Neutrophil (primary cell): ENCODE results near the gene LLPH.

Source experiments
- H3K27ac ChIP-seq: fragments of 200-600 bp; sonication (generic); 2 replicates; pipeline ENCODE4 v1.5.1; 2016; ENCODE audit warnings: mild to moderate bottlenecking, moderate library complexity
- H3K27me3 ChIP-seq: fragments of 200-600 bp; sonication (generic); 2 replicates; pipeline ENCODE4 v1.6.0; 2016; ENCODE audit warnings: mild to moderate bottlenecking
- H3K36me3 ChIP-seq: fragments of 200-600 bp; sonication (generic); 2 replicates; pipeline ENCODE4 v1.5.1; 2017
- H3K4me1 ChIP-seq, 2 experiments: fragments of 200-600 bp in 1 of 2; sonication (generic) in 1 of 2; 1 replicate in 1 of 2; 2 replicates in 1 of 2; pipeline versions ENCODE4 v1.5.1 to v1.6.1; 2013 to 2016; ENCODE audit warnings: low read depth in 1 of 2, low read length in 1 of 2, mild to moderate bottlenecking in 1 of 2, moderate library complexity in 1 of 2; ENCODE audit not compliant: control insufficient read depth in 1 of 2, insufficient read depth in 1 of 2
- H3K4me3 ChIP-seq, 2 experiments: fragments of 200-600 bp in 1 of 2; sonication (generic) in 1 of 2; 1 replicate in 1 of 2; 2 replicates in 1 of 2; pipeline ENCODE4 v1.5.1; 2013 to 2016; ENCODE audit warnings: low read depth in 1 of 2, low read length in 1 of 2, mild to moderate bottlenecking in 1 of 2, moderate library complexity in 1 of 2
- H3K9me3 ChIP-seq: fragments of 200-600 bp; sonication (generic); 2 replicates; pipeline ENCODE4 v1.5.1; 2016
- CTCF ChIP-seq: fragments of 200-600 bp; sonication (generic); IDR thresholded peaks from 2 replicates; pipeline ENCODE4 v1.5.1; 2016; ENCODE audit warnings: antibody characterized with exemption

The LLPH gene

DNA sequence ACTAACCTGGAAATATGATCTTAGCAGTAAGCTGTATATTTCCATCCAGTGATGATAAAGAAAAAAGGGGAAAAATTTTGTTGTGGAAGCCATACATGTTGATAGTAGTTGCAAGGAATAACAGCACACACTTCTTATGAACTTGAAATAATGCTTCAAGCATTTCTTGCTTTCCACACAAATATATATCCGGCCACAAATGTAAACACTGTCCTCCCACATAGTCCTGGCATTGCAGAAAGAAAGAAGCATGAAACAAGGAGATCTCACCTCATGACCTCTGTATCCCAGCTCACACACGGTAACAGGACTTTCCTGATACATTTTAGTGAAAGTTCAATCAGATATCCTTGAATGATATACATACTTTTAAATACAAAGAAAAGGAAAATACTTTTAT, 56.0 kb downstream of the LLPH start:
- Histone ChIP-seq H3K27me3 (no peaks in the 10 kb centered on the region), H3K36me3 (no peaks in the 10 kb centered on the region), H3K4me1 (no peaks in the 10 kb centered on the region), H3K4me3 (no peak overlapping the region), H3K27ac (no peak overlapping the region), H3K9me3 (no peaks in the 10 kb centered on the region)
- no peak for TF ChIP-seq CTCF

DNA sequence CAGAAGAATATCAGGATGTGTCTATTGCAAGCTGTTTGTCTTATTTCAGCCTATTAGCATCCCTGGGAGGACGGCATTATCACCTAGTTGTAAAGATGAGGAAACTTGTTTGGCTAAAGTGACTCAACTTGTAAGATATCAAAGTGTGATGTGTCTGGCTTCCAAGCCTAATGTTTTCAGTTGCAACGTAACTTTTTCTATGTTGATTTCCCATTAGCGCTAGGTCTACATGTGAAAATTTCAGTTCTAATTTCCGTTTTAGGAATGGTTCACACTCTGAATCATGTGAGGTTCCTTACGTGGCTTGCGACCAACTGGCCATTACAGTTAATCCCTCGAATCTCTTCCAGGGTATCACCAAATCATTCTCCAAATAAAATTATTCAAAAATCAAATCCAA, 58.0 kb downstream of the LLPH start:
- Histone ChIP-seq H3K27ac (peak overlapping the region; percentile 24), H3K27me3 (no peaks in the 10 kb centered on the region), H3K4me3 (no peak overlapping the region), H3K36me3 (no peaks in the 10 kb centered on the region), H3K4me1 (no peaks in the 10 kb centered on the region), H3K9me3 (no peaks in the 10 kb centered on the region)
- TF ChIP-seq CTCF, result no peak

GRCh38 chr12:66072135-66072534, 58.4 kb downstream of the LLPH start:
- TF ChIP-seq CTCF, result no peak
- no peak overlapping the region for H3K4me3 ChIP-seq
- peak overlapping the region; percentile 24 for H3K27ac ChIP-seq
- no peaks in the 10 kb centered on the region for H3K4me1 ChIP-seq
- no peaks in the 10 kb centered on the region for H3K9me3 ChIP-seq
- H3K27me3 ChIP-seq, result no peaks in the 10 kb centered on the region
- no peaks in the 10 kb centered on the region for H3K36me3 ChIP-seq

DNA sequence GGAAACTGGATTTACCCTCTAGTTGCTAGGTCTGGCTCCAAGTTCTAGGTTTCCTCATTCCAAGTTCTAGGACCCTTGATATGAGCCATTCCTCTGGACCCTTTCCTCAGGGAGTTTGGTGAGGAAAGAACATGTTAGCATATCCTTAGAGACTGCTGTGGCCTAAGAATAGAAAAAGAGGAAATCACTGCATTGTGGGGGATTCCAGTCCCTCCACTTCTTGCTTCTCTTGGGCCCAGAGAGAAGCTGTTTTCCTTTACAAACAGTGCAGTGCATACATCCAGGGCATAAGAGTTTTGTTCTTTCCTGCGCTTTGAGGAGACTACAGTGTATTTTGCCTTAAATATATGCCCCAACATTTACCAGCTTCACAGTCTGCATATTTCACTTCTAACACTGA, 59.0 kb downstream of the LLPH start:
- Histone ChIP-seq H3K36me3 (no peaks in the 10 kb centered on the region), H3K4me1 (peaks cover 0 to 2% of the 10 kb centered on the region in 2 experiments), H3K27me3 (no peaks in the 10 kb centered on the region), H3K4me3 (no peak overlapping the region), H3K27ac (no peak overlapping the region), H3K9me3 (no peaks in the 10 kb centered on the region)
- no peak for TF ChIP-seq CTCF

GRCh38 chr12:66070378-66071120, 60.0 kb downstream of the LLPH start:
- Histone ChIP-seq H3K27me3 (peaks cover 7% of the 10 kb centered on the region), H3K9me3 (no peaks in the 10 kb centered on the region), H3K4me1 (peaks cover 0 to 6% of the 10 kb centered on the region in 2 experiments), H3K4me3 (no peak overlapping the region), H3K27ac (no peak overlapping the region), H3K36me3 (no peaks in the 10 kb centered on the region)
- no peak for TF ChIP-seq CTCF
